NCI-H2196 treated with DMSO at 0.1 percent for 48 hours (cell line): ENCODE results near the gene RPS6KA2.

Experiments
- DNase-seq: peaks from one replicate; lab custom pipeline; 2025; ENCODE audit not compliant: unreplicated experiment; lab: John Stamatoyannopoulos, UW

RPS6KA2 gene

GRCh38 chr6:166436195-166437139 lies 190.6 kb downstream of the RPS6KA2 start:
- DNase-seq: no peak

- no peak for DNase-seq
Observed at GRCh38 chr6:166435574-166435973, 191.5 kb downstream of the RPS6KA2 start.

- DNase-seq: no peak
Observed at GRCh38 chr6:166434336-166434735, 192.7 kb downstream of the RPS6KA2 start.

- DNase-seq: no peak
Observed at GRCh38 chr6:166433096-166433495, 194.0 kb downstream of the RPS6KA2 start.

- DNase-seq: no peak
Observed at GRCh38 chr6:166430269-166430668, 196.8 kb downstream of the RPS6KA2 start.

GRCh38 chr6:166424431-166424830 lies 202.6 kb downstream of the RPS6KA2 start:
- DNase-seq: no peak

GRCh38 chr6:166423781-166424180 lies 203.3 kb downstream of the RPS6KA2 start:
- no peak for DNase-seq

GRCh38 chr6:166423051-166423745 lies 203.9 kb downstream of the RPS6KA2 start:
- no peak for DNase-seq

GRCh38 chr6:166422201-166422940 lies 204.7 kb downstream of the RPS6KA2 start:
- DNase-seq: no peak

- no peak for DNase-seq
Observed at GRCh38 chr6:166420351-166420750, 206.7 kb downstream of the RPS6KA2 start.

GRCh38 chr6:166419717-166420116 lies 207.3 kb downstream of the RPS6KA2 start:
- DNase-seq: no peak

- DNase-seq: no peak
Observed at GRCh38 chr6:166419286-166419685, 207.8 kb downstream of the RPS6KA2 start.

GRCh38 chr6:166418691-166419143 lies 208.3 kb downstream of the RPS6KA2 start:
- DNase-seq: no peak

GRCh38 chr6:166417285-166417691 lies 209.8 kb downstream of the RPS6KA2 start:
- DNase-seq: no peak

GRCh38 chr6:166415833-166416347 lies 211.2 kb downstream of the RPS6KA2 start:
- DNase-seq: no peak

GRCh38 chr6:166415306-166415705 lies 211.7 kb downstream of the RPS6KA2 start:
- no peak for DNase-seq

- no peak for DNase-seq
Observed at GRCh38 chr6:166413491-166413951, 213.5 kb downstream of the RPS6KA2 start.

GRCh38 chr6:166412911-166413384 lies 214.1 kb downstream of the RPS6KA2 start:
- DNase-seq: no peak

GRCh38 chr6:166412156-166412910 lies 214.7 kb downstream of the RPS6KA2 start:
- no peak for DNase-seq

- no peak for DNase-seq
Observed at GRCh38 chr6:166411721-166412151, 215.3 kb downstream of the RPS6KA2 start.
